Left colon (tissue), 2 donors: ENCODE measurements around the gene SLC26A11. TPM values are rescaled to one million over a fixed set of nuclear protein-coding genes. Genes with fewer than 3 reads are reported as not detected.

Experiments
- ATAC-seq: fragments of 200-7000 bp; cut with Tn5 transposase; one replicate; pipeline ENCODE4 v1.9.1; 2020; ENCODE audit warnings: mild to moderate bottlenecking, moderate library complexity
- DNase-seq, 2 donors: peaks; one replicate each; pipeline ENCODE4 v3.0.0-alpha.2; 2020
- intact Hi-C, 2 donors: fragments of 100-400 bp; cut with DNase I in 1 of 2; cut with micrococcal nuclease in 1 of 2; formaldehyde crosslinking; loops; one replicate each; pipeline versions ENCODE4 v1.11.2 to v1.14.0; 2022; cut with DNase I, micrococcal nuclease
- total RNA-seq, 2 donors: library from RNA; stranded (reverse); fragmentation: NEBNext Ultra II Directional; extraction: Animal tissue kit (Norgen Biotek cat#: 25700); gene quantifications; one replicate each; pipeline ENCODE4 v1.2.1, GENCODE V29; 2021
- donor health status: DM: no; HTN: no; CAD: no.
- donor health status: DM: yes; HTN: yes; CAD: no.

SLC26A11 gene
- total RNA-seq, 2 donors from 2014 or later: 9.4 to 10.0 TPM

- no peak for DNase-seq
- intact Hi-C loops: no loop called here
Observed at GRCh38 chr17:80214012-80214877, 6.0 kb upstream of the SLC26A11 start.

GRCh38 chr17:80214878-80215210 is 5.4 kb upstream of the SLC26A11 start:
- no peak for DNase-seq
- intact Hi-C loops: no loop called here

More at GRCh38 chr17:80214012-80214877, 6.0 kb upstream of the SLC26A11 start:
- no peak for ATAC-seq

GRCh38 chr17:80216473-80217456 is 3.5 kb upstream of the SLC26A11 start:
- ATAC-seq: no peak
- no peak for DNase-seq
- intact Hi-C loops: no loop called here

More at GRCh38 chr17:80214878-80215210, 5.4 kb upstream of the SLC26A11 start:
- no peak for ATAC-seq

GRCh38 chr17:80217703-80218362 is 2.4 kb upstream of the SLC26A11 start:
- DNase-seq: peak in 1 of 2 donors; percentile 25
- intact Hi-C loops: no loop called here
- no peak for ATAC-seq

- intact Hi-C loops: no loop called here
- ATAC-seq (no peak), DNase-seq (no peak)
Observed at GRCh38 chr17:80218391-80218790, 1.8 kb upstream of the SLC26A11 start.

GRCh38 chr17:80219013-80219762 is 1.0 kb upstream of the SLC26A11 start:
- ATAC-seq (peak; percentile 74), DNase-seq (peak; percentile 77 to 87)
- intact Hi-C loops: no loop called here

GRCh38 chr17:80219763-80220053 is 519 bp upstream of the SLC26A11 start:
- DNase-seq (no peak), ATAC-seq (no peak)
- intact Hi-C loops: no loop called here

GRCh38 chr17:80220736-80221215 is 549 bp downstream of the SLC26A11 start:
- peak in 1 of 2 donors; percentile 30 for DNase-seq
- intact Hi-C loops: no loop called here
- ATAC-seq: peak; percentile 32

- ATAC-seq (no peak), DNase-seq (no peak)
- intact Hi-C loops: no loop called here
Observed at GRCh38 chr17:80221351-80222105, 1.3 kb downstream of the SLC26A11 start.

GRCh38 chr17:80222376-80223141 is 2.3 kb downstream of the SLC26A11 start:
- DNase-seq: no peak
- intact Hi-C loops: no loop called here

GRCh38 chr17:80223142-80223815 is 3.1 kb downstream of the SLC26A11 start:
- ATAC-seq (no peak), DNase-seq (no peak)
- intact Hi-C loops: no loop called here

More at GRCh38 chr17:80222376-80223141, 2.3 kb downstream of the SLC26A11 start:
- ATAC-seq: no peak

GRCh38 chr17:80223838-80224497 is 3.7 kb downstream of the SLC26A11 start:
- no peak for ATAC-seq
- no peak for DNase-seq
- intact Hi-C loops: no loop called here

GRCh38 chr17:80224683-80225082 is 4.5 kb downstream of the SLC26A11 start:
- intact Hi-C loops: no loop called here
- DNase-seq: no peak
- no peak for ATAC-seq

GRCh38 chr17:80225230-80225629 is 5.0 kb downstream of the SLC26A11 start:
- intact Hi-C loops: no loop called here
- ATAC-seq: no peak

GRCh38 chr17:80227156-80227555 is 6.9 kb downstream of the SLC26A11 start:
- intact Hi-C loops: no loop called here
- no peak for ATAC-seq
- no peak for DNase-seq

More at GRCh38 chr17:80225230-80225629, 5.0 kb downstream of the SLC26A11 start:
- no peak for DNase-seq

GRCh38 chr17:80227666-80228065 is 7.4 kb downstream of the SLC26A11 start:
- intact Hi-C loops: no loop called here
- ATAC-seq (no peak), DNase-seq (no peak)
